ENCODE data around the gene LRMDA.
"Not testable (repeated sequence)": the region's sequence is repeated elsewhere in the genome, so short reads cannot be mapped to it uniquely, and the experiment has no call there.

LRMDA gene

GRCh38 chr10:75762431-75762802, 331.0 kb downstream of the LRMDA start:
- no peaks in the 10 kb centered on the region for H3K27me3 ChIP-seq (ENCODE audit: insufficient read depth, low read length)
- H3K27ac ChIP-seq (ENCODE audit: low read depth, low read length): no peak overlapping the region
- H3K4me1 ChIP-seq (ENCODE audit: insufficient read depth, low read length): peaks cover 15% of the 10 kb centered on the region
- 94% methylated on average over 1 of the region's 2 CpGs for WGBS
- H3K4me3 ChIP-seq (ENCODE audit: low read length): no peak overlapping the region
- H3K9ac ChIP-seq (ENCODE audit: low read depth, low read length): no peak overlapping the region
- no peaks in the 10 kb centered on the region for H3K9me3 ChIP-seq (ENCODE audit: insufficient read depth, low read depth, low read length)
- H3K36me3 ChIP-seq (ENCODE audit: insufficient read depth, low read length): no peaks in the 10 kb centered on the region

- Histone ChIP-seq H3K36me3 (ENCODE audit: insufficient read depth, low read length) (no peaks in the 10 kb centered on the region), H3K27ac (ENCODE audit: low read depth, low read length) (no peak overlapping the region), H3K9me3 (ENCODE audit: insufficient read depth, low read depth, low read length) (no peaks in the 10 kb centered on the region), H3K4me1 (ENCODE audit: insufficient read depth, low read length) (peaks cover 15% of the 10 kb centered on the region), H3K9ac (ENCODE audit: low read depth, low read length) (no peak overlapping the region), H3K27me3 (ENCODE audit: insufficient read depth, low read length) (no peaks in the 10 kb centered on the region), H3K4me3 (ENCODE audit: low read length) (no peak overlapping the region)
- WGBS: 91% methylated on average over 3 of the region's 3 CpGs
Observed at GRCh38 chr10:75763652-75764051, 332.2 kb downstream of the LRMDA start.

GRCh38 chr10:75764974-75765788, 333.8 kb downstream of the LRMDA start:
- Histone ChIP-seq H3K4me3 (ENCODE audit: low read length) (no peak overlapping the region), H3K9me3 (ENCODE audit: insufficient read depth, low read depth, low read length) (no peaks in the 10 kb centered on the region), H3K4me1 (ENCODE audit: insufficient read depth, low read length) (peaks cover 15% of the 10 kb centered on the region), H3K9ac (ENCODE audit: low read depth, low read length) (no peak overlapping the region), H3K27ac (ENCODE audit: low read depth, low read length) (no peak overlapping the region), H3K27me3 (ENCODE audit: insufficient read depth, low read length) (no peaks in the 10 kb centered on the region), H3K36me3 (ENCODE audit: insufficient read depth, low read length) (no peaks in the 10 kb centered on the region)
- 76% methylated on average over 3 of the region's 4 CpGs for WGBS

GRCh38 chr10:75765789-75766096, 334.3 kb downstream of the LRMDA start:
- Histone ChIP-seq H3K27me3 (ENCODE audit: insufficient read depth, low read length) (no peaks in the 10 kb centered on the region), H3K4me1 (ENCODE audit: insufficient read depth, low read length) (peaks cover 15% of the 10 kb centered on the region), H3K9ac (ENCODE audit: low read depth, low read length) (no peak overlapping the region)

GRCh38 chr10:75766106-75766505, 334.7 kb downstream of the LRMDA start:
- H3K36me3 ChIP-seq (ENCODE audit: insufficient read depth, low read length): no peaks in the 10 kb centered on the region
- H3K4me3 ChIP-seq (ENCODE audit: low read length): no peak overlapping the region
- no peak overlapping the region for H3K27ac ChIP-seq (ENCODE audit: low read depth, low read length)
- no peak overlapping the region for H3K9ac ChIP-seq (ENCODE audit: low read depth, low read length)
- peaks cover 15% of the 10 kb centered on the region for H3K4me1 ChIP-seq (ENCODE audit: insufficient read depth, low read length)
- H3K9me3 ChIP-seq (ENCODE audit: insufficient read depth, low read depth, low read length): no peaks in the 10 kb centered on the region
- no peaks in the 10 kb centered on the region for H3K27me3 ChIP-seq (ENCODE audit: insufficient read depth, low read length)

More at GRCh38 chr10:75765789-75766096, 334.3 kb downstream of the LRMDA start:
- whole genome bisulfite sequencing: 91% methylated on average over 5 of the region's 5 CpGs
- H3K36me3 ChIP-seq (ENCODE audit: insufficient read depth, low read length): no peaks in the 10 kb centered on the region
- H3K27ac ChIP-seq (ENCODE audit: low read depth, low read length): no peak overlapping the region
- no peaks in the 10 kb centered on the region for H3K9me3 ChIP-seq (ENCODE audit: insufficient read depth, low read depth, low read length)
- H3K4me3 ChIP-seq (ENCODE audit: low read length): no peak overlapping the region

GRCh38 chr10:75766752-75767151, 335.3 kb downstream of the LRMDA start:
- H3K4me1 ChIP-seq (ENCODE audit: insufficient read depth, low read length): peaks cover 15% of the 10 kb centered on the region
- not testable (repeated sequence) for H3K27ac ChIP-seq (ENCODE audit: low read depth, low read length); H3K9ac ChIP-seq (ENCODE audit: low read depth, low read length); H3K4me3 ChIP-seq (ENCODE audit: low read length); H3K9me3 ChIP-seq (ENCODE audit: insufficient read depth, low read depth, low read length); H3K36me3 ChIP-seq (ENCODE audit: insufficient read depth, low read length); H3K27me3 ChIP-seq (ENCODE audit: insufficient read depth, low read length)
- WGBS: 98% methylated on average over 4 of the region's 4 CpGs

GRCh38 chr10:75770626-75771081, 339.2 kb downstream of the LRMDA start:
- H3K9ac ChIP-seq (ENCODE audit: low read depth, low read length): no peak overlapping the region
- H3K4me3 ChIP-seq (ENCODE audit: low read length): no peak overlapping the region
- H3K27ac ChIP-seq (ENCODE audit: low read depth, low read length): no peak overlapping the region
- no peaks in the 10 kb centered on the region for H3K9me3 ChIP-seq (ENCODE audit: insufficient read depth, low read depth, low read length)
- 84% methylated on average over 7 of the region's 7 CpGs for WGBS
- H3K27me3 ChIP-seq (ENCODE audit: insufficient read depth, low read length): no peaks in the 10 kb centered on the region
- H3K36me3 ChIP-seq (ENCODE audit: insufficient read depth, low read length): no peaks in the 10 kb centered on the region
- no peaks in the 10 kb centered on the region for H3K4me1 ChIP-seq (ENCODE audit: insufficient read depth, low read length)

- H3K27ac ChIP-seq (ENCODE audit: low read depth, low read length): no peak overlapping the region
- no peak overlapping the region for H3K4me3 ChIP-seq (ENCODE audit: low read length)
- H3K36me3 ChIP-seq (ENCODE audit: insufficient read depth, low read length): no peaks in the 10 kb centered on the region
- no peaks in the 10 kb centered on the region for H3K27me3 ChIP-seq (ENCODE audit: insufficient read depth, low read length)
- 91% methylated on average over 1 of the region's 1 CpG for WGBS
- no peaks in the 10 kb centered on the region for H3K9me3 ChIP-seq (ENCODE audit: insufficient read depth, low read depth, low read length)
- H3K4me1 ChIP-seq (ENCODE audit: insufficient read depth, low read length): no peaks in the 10 kb centered on the region
- no peak overlapping the region for H3K9ac ChIP-seq (ENCODE audit: low read depth, low read length)
Observed at GRCh38 chr10:75771606-75772005, 340.2 kb downstream of the LRMDA start.

- no peaks in the 10 kb centered on the region for H3K27me3 ChIP-seq (ENCODE audit: insufficient read depth, low read length)
- H3K9ac ChIP-seq (ENCODE audit: low read depth, low read length): no peak overlapping the region
- no peak overlapping the region for H3K27ac ChIP-seq (ENCODE audit: low read depth, low read length)
- H3K9me3 ChIP-seq (ENCODE audit: insufficient read depth, low read depth, low read length): no peaks in the 10 kb centered on the region
- no peaks in the 10 kb centered on the region for H3K4me1 ChIP-seq (ENCODE audit: insufficient read depth, low read length)
- no peak overlapping the region for H3K4me3 ChIP-seq (ENCODE audit: low read length)
- 90% methylated on average over 7 of the region's 8 CpGs for WGBS
- H3K36me3 ChIP-seq (ENCODE audit: insufficient read depth, low read length): no peaks in the 10 kb centered on the region
Observed at GRCh38 chr10:75772153-75772887, 340.9 kb downstream of the LRMDA start.

GRCh38 chr10:75773231-75773780, 341.9 kb downstream of the LRMDA start:
- 97% methylated on average over 5 of the region's 5 CpGs for WGBS
- no peak overlapping the region for H3K27ac ChIP-seq (ENCODE audit: low read depth, low read length)

More at GRCh38 chr10:75773231-75773780, 341.9 kb downstream of the LRMDA start:
- Histone ChIP-seq H3K36me3 (ENCODE audit: insufficient read depth, low read length) (no peaks in the 10 kb centered on the region), H3K4me1 (ENCODE audit: insufficient read depth, low read length) (no peaks in the 10 kb centered on the region), H3K9ac (ENCODE audit: low read depth, low read length) (no peak overlapping the region), H3K4me3 (ENCODE audit: low read length) (no peak overlapping the region), H3K27me3 (ENCODE audit: insufficient read depth, low read length) (no peaks in the 10 kb centered on the region), H3K9me3 (ENCODE audit: insufficient read depth, low read depth, low read length) (no peaks in the 10 kb centered on the region)
